Aorta (tissue), 5 donors: ENCODE measurements around the gene DPAGT1. TPM values are rescaled to one million over a fixed set of nuclear protein-coding genes. Genes with fewer than 3 reads are reported as not detected.

Experiments
- ATAC-seq: fragments of 200-7000 bp; cut with Tn5 transposase; one replicate; pipeline ENCODE4 v1.9.1; 2022; ENCODE audit warnings: moderate library complexity; ENCODE audit not compliant: low FRiP score
- DNase-seq, 2 donors: peaks; one replicate each; pipeline ENCODE4 v3.0.0-alpha.2; 2020
- H3K27ac ChIP-seq, 2 donors: one replicate each; pipeline ENCODE4 v1.5.1; 2013; ENCODE audit warnings: low read length in 2 of 2, mild to moderate bottlenecking in 2 of 2, moderate library complexity in 2 of 2, control low read depth in 1 of 2, inconsistent platforms in 1 of 2, low read depth in 1 of 2
- H3K27me3 ChIP-seq, 2 donors: one replicate each; pipeline ENCODE4 v1.6.1; 2013; ENCODE audit warnings: control low read depth in 1 of 2, low read length in 1 of 2, mild to moderate bottlenecking in 1 of 2, moderate library complexity in 1 of 2; ENCODE audit not compliant: insufficient read depth in 2 of 2, control insufficient read depth in 1 of 2
- H3K36me3 ChIP-seq, 2 donors: one replicate each; pipeline ENCODE4 v1.6.1; 2013; ENCODE audit warnings: control low read depth in 1 of 2, low read length in 1 of 2, mild to moderate bottlenecking in 1 of 2; ENCODE audit not compliant: insufficient read depth in 2 of 2, control insufficient read depth in 1 of 2
- H3K4me1 ChIP-seq, 2 donors: one replicate each; pipeline ENCODE4 v1.6.1; 2013; ENCODE audit warnings: low read length in 2 of 2, control low read depth in 1 of 2, mild to moderate bottlenecking in 1 of 2, moderate library complexity in 1 of 2; ENCODE audit not compliant: insufficient read depth in 2 of 2, control insufficient read depth in 1 of 2
- H3K4me3 ChIP-seq, 2 donors: one replicate each; pipeline ENCODE4 v1.5.1; 2013; ENCODE audit warnings: low read length in 2 of 2, control low read depth in 1 of 2, mild to moderate bottlenecking in 1 of 2
- H3K9me3 ChIP-seq: one replicate; pipeline ENCODE4 v1.6.1; 2013; ENCODE audit warnings: mild to moderate bottlenecking, low read length; ENCODE audit not compliant: control insufficient read depth
- WGBS, 2 donors: extraction: QIAGEN DNeasy Blood & Tissue Kit; methylation state at CpG; one replicate each; pipeline ENCODE4 v1.1.7; 2013; 5-methylcytosine and 5-hydroxymethylcytosine counted together
- intact Hi-C, 2 donors: fragments of 100-400 bp; cut with DNase I; formaldehyde crosslinking; loops; one replicate each; pipeline versions ENCODE4 v1.14.2 to v1.15.0; 2022
- polyA plus RNA-seq, 2 donors: library from polyadenylated mRNA; stranded (reverse); fragments of 200-250 nt; gene quantifications; one replicate each; pipeline ENCODE4 v1.2.3, GENCODE V29; 2013
- total RNA-seq, 2 donors: library from RNA; stranded (reverse); fragmentation: NEBNext Ultra II Directional; extraction: Animal tissue kit (Norgen Biotek cat#: 25700); gene quantifications; one replicate each; pipeline ENCODE4 v1.2.1, GENCODE V29; 2021
- donor health status: healthy with polysubstance abuse.
- donor health status: Bipolar disorder and iron deficiency.
- donor health status: DM: no; HTN: no; CAD: no.
- donor health status: DM: no; HTN: no; CAD: no.
- donor health status: DM: yes; HTN: yes; CAD: no.

The DPAGT1 gene
- total and polyA plus RNA-seq, 4 donors = 7.3 to 41.8 (median 21.9) TPM

DNA sequence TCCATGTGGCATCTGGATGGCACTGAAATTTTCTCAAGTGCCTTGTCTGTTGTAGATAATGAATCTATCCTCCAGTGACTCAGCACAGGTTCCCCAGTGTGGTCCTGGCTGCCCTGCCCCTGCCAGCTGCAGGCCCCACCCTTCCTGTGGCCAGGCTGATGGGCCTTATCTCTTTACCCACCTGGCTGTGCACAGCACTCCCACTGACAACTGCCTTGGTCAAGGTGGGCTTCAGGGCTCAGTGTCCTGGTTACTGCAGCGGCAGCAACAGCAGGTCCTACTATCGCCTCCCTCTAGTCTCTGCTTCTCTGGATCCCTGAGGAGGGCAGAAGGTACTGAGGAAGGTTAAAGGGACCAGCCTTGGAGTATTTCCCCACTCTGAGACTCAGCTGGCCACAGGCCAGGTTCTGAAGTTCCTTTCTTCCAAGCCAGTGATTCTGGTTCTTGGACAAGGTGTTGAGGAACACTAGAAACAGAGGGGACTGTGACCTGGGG is 13.9 kb downstream of the DPAGT1 start:
- 97 to 98% methylated on average over 2 of the region's 2 CpGs for WGBS, 2 donors
- no peaks in the 10 kb centered on the region for H3K27me3 ChIP-seq
- intact Hi-C loops = no loop called here
- no peaks in the 10 kb centered on the region for H3K4me1 ChIP-seq
- H3K27ac ChIP-seq = no peak overlapping the region
- H3K9me3 ChIP-seq = no peaks in the 10 kb centered on the region
- H3K36me3 ChIP-seq = peaks cover 0 to 2% of the 10 kb centered on the region in 2 donors
- ATAC-seq = no peak
- DNase-seq = peak in 1 of 2 donors; percentile 41
- no peak overlapping the region for H3K4me3 ChIP-seq

DNA sequence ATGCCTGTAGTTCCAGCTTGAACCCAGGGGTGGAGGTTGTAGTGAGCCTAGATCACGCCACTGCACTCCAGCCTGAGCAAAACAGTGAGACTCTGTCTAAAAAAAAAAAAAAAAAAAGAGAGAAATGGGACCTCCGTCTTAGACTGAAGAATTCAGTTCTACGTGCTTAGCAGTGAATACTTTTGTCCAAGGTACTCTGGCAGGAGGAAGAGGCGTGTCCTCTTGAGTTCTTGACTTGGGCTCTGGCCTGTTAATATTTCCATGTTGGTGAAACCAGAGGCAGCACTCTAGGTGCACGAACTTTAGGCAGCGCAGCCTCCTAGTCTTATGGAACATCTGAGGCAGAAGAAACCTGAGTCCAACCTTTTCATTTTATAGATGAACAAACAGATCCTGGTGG is 14.5 kb downstream of the DPAGT1 start:
- WGBS, 2 donors = 87 to 91% methylated on average over 6 of the region's 6 CpGs
- Histone ChIP-seq H3K27ac (no peak overlapping the region), H3K9me3 (no peaks in the 10 kb centered on the region), H3K4me3 (no peak overlapping the region), H3K36me3 (peaks cover 0 to 2% of the 10 kb centered on the region in 2 donors), H3K4me1 (no peaks in the 10 kb centered on the region), H3K27me3 (no peaks in the 10 kb centered on the region)
- no peak for ATAC-seq
- DNase-seq = peak in 1 of 2 donors; percentile 11
- intact Hi-C loops = no loop called here

DNA sequence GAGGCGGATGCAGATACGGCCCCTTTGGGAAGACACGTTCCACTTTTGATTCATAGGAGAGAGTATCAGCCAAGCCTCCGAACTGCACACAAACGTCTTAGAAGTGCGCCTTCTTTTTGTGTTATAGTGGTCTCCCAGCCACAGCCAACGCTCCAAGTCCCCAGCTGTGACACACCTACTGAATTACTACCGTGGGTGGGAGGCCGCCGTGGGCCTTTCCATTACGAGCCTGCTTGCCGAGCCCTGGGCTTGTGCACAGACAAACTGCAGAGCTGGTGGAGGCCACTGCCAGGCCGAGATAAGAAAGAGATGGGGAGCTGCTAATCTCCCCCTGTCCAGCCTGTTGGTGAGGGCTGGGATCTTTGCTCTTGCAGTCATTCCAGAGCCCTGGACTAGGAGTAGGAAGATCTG is 16.2 kb downstream of the DPAGT1 start:
- H3K36me3 ChIP-seq = peaks cover 0 to 2% of the 10 kb centered on the region in 2 donors
- ATAC-seq (peak; percentile 37), DNase-seq (peak in 1 of 2 donors; percentile 75)
- no peaks in the 10 kb centered on the region for H3K9me3 ChIP-seq
- 0 to 1% methylated on average over 13 of the region's 13 CpGs for WGBS, 2 donors
- no peaks in the 10 kb centered on the region for H3K4me1 ChIP-seq
- no peaks in the 10 kb centered on the region for H3K27me3 ChIP-seq
- intact Hi-C loops = no loop called here
- peak overlapping the region in 1 of 2 donors; percentile 48 for H3K27ac ChIP-seq
- H3K4me3 ChIP-seq = peak overlapping the region; percentile 3 to 17

DNA sequence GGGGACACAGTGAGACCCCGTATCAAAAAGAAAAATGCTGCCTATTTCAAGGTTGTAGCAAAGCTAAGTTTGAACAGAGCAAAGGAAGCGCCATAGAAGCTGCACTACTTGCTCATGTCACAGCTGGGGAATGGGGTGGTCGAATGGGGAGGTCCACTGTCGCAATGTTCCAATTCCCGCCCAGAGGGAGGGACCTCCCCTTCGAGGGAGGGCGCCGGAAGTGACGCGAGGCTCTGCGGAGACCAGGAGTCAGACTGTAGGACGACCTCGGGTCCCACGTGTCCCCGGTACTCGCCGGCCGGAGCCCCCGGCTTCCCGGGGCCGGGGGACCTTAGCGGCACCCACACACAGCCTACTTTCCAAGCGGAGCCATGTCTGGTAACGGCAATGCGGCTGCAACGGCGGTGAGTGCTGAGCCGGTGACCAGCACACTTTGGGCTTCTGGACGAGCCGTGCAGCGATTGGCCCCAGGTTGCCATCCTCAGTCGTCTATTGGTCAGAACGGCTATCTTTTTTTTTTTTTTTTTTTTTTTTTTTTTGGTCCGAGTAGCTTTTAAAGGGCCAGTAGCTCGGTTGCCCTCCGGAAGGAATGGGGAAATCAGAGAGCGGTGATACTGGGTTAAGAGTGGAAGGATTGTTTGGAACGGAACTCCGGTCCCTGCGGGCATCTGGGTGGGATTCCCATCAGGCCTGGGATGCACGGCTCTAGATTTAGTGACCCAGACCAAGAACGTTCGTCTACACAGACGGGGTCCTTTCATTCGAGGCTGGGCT is 16.8 kb downstream of the DPAGT1 start, which contains the start of gene HMBS:
Gene HMBS (plus strand): TSS at position 219 of the 774 bp plus-strand sequence. CDS start 153 bp downstream, at position 372.
- DNase-seq = peak; percentile 95 to 98
- intact Hi-C loops = no loop called here
- Histone ChIP-seq H3K4me1 (no peaks in the 10 kb centered on the region), H3K4me3 (peak within 1 kb of the TSS; percentile 46 to 49), H3K27me3 (no peaks in the 10 kb centered on the region), H3K27ac (peak within 1 kb of the TSS in 1 of 2 donors; percentile 80), H3K36me3 (peaks cover 0 to 2% of the 10 kb centered on the region in 2 donors), H3K9me3 (no peaks in the 10 kb centered on the region)
- WGBS, 2 donors = 1% methylated on average over 45 of the region's 45 CpGs
- peak; percentile 98 for ATAC-seq

GRCh38 chr11:119081682-119082260 is 19.9 kb downstream of the DPAGT1 start:
- no peak for ATAC-seq
- H3K27me3 ChIP-seq = no peaks in the 10 kb centered on the region
- no peaks in the 10 kb centered on the region for H3K9me3 ChIP-seq
- H3K27ac ChIP-seq = no peak overlapping the region
- intact Hi-C loops = no loop called here
- peaks cover 4 to 17% of the 10 kb centered on the region in 2 donors for H3K36me3 ChIP-seq
- peak in 1 of 2 donors; percentile 26 for DNase-seq
- no peak overlapping the region for H3K4me3 ChIP-seq
- WGBS, 2 donors = 76 to 78% methylated on average over 7 of the region's 7 CpGs
- H3K4me1 ChIP-seq = no peaks in the 10 kb centered on the region

DNA sequence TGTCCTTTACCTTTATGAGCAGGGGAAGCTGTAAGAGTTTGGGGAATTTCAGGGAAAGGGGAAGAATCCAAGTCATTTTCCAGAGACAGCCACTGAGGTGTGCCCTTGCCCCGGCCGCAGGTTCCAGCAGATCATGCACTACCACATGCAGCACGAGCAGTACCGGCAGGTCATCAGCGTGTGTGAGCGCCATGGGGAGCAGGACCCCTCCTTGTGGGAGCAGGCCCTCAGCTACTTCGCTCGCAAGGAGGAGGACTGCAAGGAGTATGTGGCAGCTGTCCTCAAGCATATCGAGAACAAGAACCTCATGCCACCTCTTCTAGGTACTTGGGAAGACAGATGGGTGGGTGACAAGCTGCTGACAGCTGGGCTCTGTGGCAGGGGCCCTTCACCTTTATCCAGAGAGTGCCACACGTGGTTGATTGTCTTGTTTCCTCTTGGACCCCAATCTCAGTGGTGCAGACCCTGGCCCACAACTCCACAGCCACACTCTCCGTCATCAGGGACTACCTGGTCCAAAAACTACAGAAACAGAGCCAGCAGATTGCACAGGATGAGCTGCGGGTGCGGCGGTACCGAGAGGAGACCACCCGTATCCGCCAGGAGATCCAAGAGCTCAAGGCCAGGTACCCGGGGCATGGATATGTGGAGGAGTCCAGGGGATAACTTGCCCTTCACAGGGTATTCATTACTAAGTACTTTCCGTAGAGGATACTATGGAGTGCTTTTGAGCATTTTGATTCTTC is 22.8 kb downstream of the DPAGT1 start:
- H3K4me3 ChIP-seq = no peak overlapping the region
- no peaks in the 10 kb centered on the region for H3K4me1 ChIP-seq
- H3K27ac ChIP-seq = no peak overlapping the region
- intact Hi-C loops = no loop called here
- DNase-seq (peak in 1 of 2 donors; percentile 54), ATAC-seq (no peak)
- H3K36me3 ChIP-seq = peaks cover 6 to 18% of the 10 kb centered on the region in 2 donors
- no peaks in the 10 kb centered on the region for H3K27me3 ChIP-seq
- WGBS, 2 donors = 88 to 90% methylated on average over 19 of the region's 19 CpGs
- no peaks in the 10 kb centered on the region for H3K9me3 ChIP-seq

- Histone ChIP-seq H3K27ac (no peak overlapping the region), H3K9me3 (no peaks in the 10 kb centered on the region), H3K4me3 (no peak overlapping the region), H3K4me1 (no peaks in the 10 kb centered on the region), H3K27me3 (no peaks in the 10 kb centered on the region), H3K36me3 (peaks cover 6 to 21% of the 10 kb centered on the region in 2 donors)
- intact Hi-C loops = no loop called here
- WGBS, 2 donors = 92 to 95% methylated on average over 11 of the region's 11 CpGs
- DNase-seq = peak in 1 of 2 donors; percentile 7
- no peak for ATAC-seq
Observed at GRCh38 chr11:119077839-119078238, 23.8 kb downstream of the DPAGT1 start.

GRCh38 chr11:119067371-119068222 is 34.1 kb downstream of the DPAGT1 start, which contains the start of gene VPS11:
Gene VPS11, plus strand, starts transcription at chr11:119067818. Its CDS starts 6 bp downstream, at chr11:119067824.
- peak within 1 kb of the TSS; percentile 78 to 99 for H3K4me3 ChIP-seq
- peaks cover 2 to 6% of the 10 kb centered on the region in 2 donors for H3K36me3 ChIP-seq
- H3K9me3 ChIP-seq = no peaks in the 10 kb centered on the region
- ATAC-seq (peak; percentile 97), DNase-seq (peak; percentile 99)
- WGBS, 2 donors = 0% methylated on average over 47 to 49 of the region's 49 CpGs
- H3K4me1 ChIP-seq = no peaks in the 10 kb centered on the region
- peak within 1 kb of the TSS; percentile 28 to 92 for H3K27ac ChIP-seq
- no peaks in the 10 kb centered on the region for H3K27me3 ChIP-seq
- intact Hi-C loops = loop anchor here in 1 of 2 donors (5.0 kb wide), 1 partner anchor 40 kb away; no protein-coding TSS in a partner anchor
